HUES6 (cell line): ENCODE measurements around the gene FZR1.
"Not testable (repeated sequence)": the region's sequence is repeated elsewhere in the genome, so short reads cannot be mapped to it uniquely, and the experiment has no call there.

ENCODE experiments used
- H3K27ac ChIP-seq: 2 replicates; pipeline ENCODE4 v1.7.0; 2013; ENCODE audit warnings: low read depth, mild to moderate bottlenecking, low read length, inconsistent platforms
- H3K27me3 ChIP-seq: 2 replicates; pipeline ENCODE4 v1.6.1; 2013; ENCODE audit warnings: low read length; ENCODE audit not compliant: control insufficient read depth, insufficient read depth
- H3K36me3 ChIP-seq: 2 replicates; pipeline ENCODE4 v1.6.1; 2013; ENCODE audit warnings: low read length; ENCODE audit not compliant: control insufficient read depth, insufficient read depth
- H3K4me1 ChIP-seq: 2 replicates; pipeline ENCODE4 v1.6.1; 2013; ENCODE audit warnings: low read length; ENCODE audit not compliant: control insufficient read depth, insufficient read depth
- H3K4me3 ChIP-seq: 2 replicates; pipeline ENCODE4 v1.5.1; 2013; ENCODE audit warnings: low read depth, low read length
- H3K9ac ChIP-seq: one replicate; pipeline ENCODE4 v1.6.1; 2013; ENCODE audit warnings: mild to moderate bottlenecking, low read length
- H3K9me3 ChIP-seq: 2 replicates; pipeline ENCODE4 v1.6.1; 2013; ENCODE audit warnings: low read depth, low read length; ENCODE audit not compliant: control insufficient read depth, insufficient read depth

The FZR1 gene

GRCh38 chr19:3580156-3580934 lies 74.2 kb downstream of the FZR1 start:
- Histone ChIP-seq H3K4me3 (no peak overlapping the region), H3K27me3 (peaks cover 20% of the 10 kb centered on the region), H3K9ac (no peak overlapping the region), H3K9me3 (no peaks in the 10 kb centered on the region), H3K36me3 (0 out of 2 replicates have a peak, but pooled peaks cover 2% of the 10 kb centered on the region), H3K4me1 (peaks cover 8% of the 10 kb centered on the region), H3K27ac (no peak overlapping the region)

- H3K9me3 ChIP-seq, H3K9ac ChIP-seq, H3K4me1 ChIP-seq, H3K36me3 ChIP-seq, H3K27ac ChIP-seq, H3K4me3 ChIP-seq: not testable (repeated sequence)
- peaks cover 34% of the 10 kb centered on the region for H3K27me3 ChIP-seq
These were observed 75.7 kb downstream of the FZR1 start for GRCh38 chr19:3581792-3582191.

GRCh38 chr19:3584036-3584802 lies 78.1 kb downstream of the FZR1 start:
- not testable (repeated sequence) for H3K9me3 ChIP-seq
- H3K27me3 ChIP-seq, result peaks cover 45% of the 10 kb centered on the region

GRCh38 chr19:3585301-3586126 lies 79.4 kb downstream of the FZR1 start, which contains the start of gene GIPC3:
TSS of gene GIPC3 (plus strand) at chr19:3585478. CDS start at chr19:3585598, 120 bp downstream.
- Histone ChIP-seq H3K27ac (no peak within 1 kb of the TSS), H3K4me3 (peak within 1 kb of the TSS; percentile 59)

More at GRCh38 chr19:3584036-3584802, 78.1 kb downstream of the FZR1 start:
- H3K4me1 ChIP-seq, H3K4me3 ChIP-seq, H3K9ac ChIP-seq, H3K27ac ChIP-seq, H3K36me3 ChIP-seq: not testable (repeated sequence)

GRCh38 chr19:3586127-3586626 lies 80.1 kb downstream of the FZR1 start:
- H3K9ac ChIP-seq, result no peak overlapping the region
- no peak overlapping the region for H3K27ac ChIP-seq
- no peaks in the 10 kb centered on the region for H3K4me1 ChIP-seq
- peak overlapping the region; percentile 59 for H3K4me3 ChIP-seq
- no peaks in the 10 kb centered on the region for H3K36me3 ChIP-seq
- no peaks in the 10 kb centered on the region for H3K9me3 ChIP-seq
- H3K27me3 ChIP-seq, result peaks cover 46% of the 10 kb centered on the region

More at GRCh38 chr19:3585301-3586126, 79.4 kb downstream of the FZR1 start, which contains the start of gene GIPC3:
- Histone ChIP-seq H3K27me3 (peaks cover 46% of the 10 kb centered on the region), H3K4me1 (no peaks in the 10 kb centered on the region), H3K9ac (no peak within 1 kb of the TSS), H3K9me3 (no peaks in the 10 kb centered on the region), H3K36me3 (no peaks in the 10 kb centered on the region)

- H3K4me1 ChIP-seq, result no peaks in the 10 kb centered on the region
- peaks cover 3% of the 10 kb centered on the region; the same call in 1 of the 2 replicates for H3K9me3 ChIP-seq
- H3K4me3 ChIP-seq, result no peak overlapping the region
- H3K27ac ChIP-seq, result no peak overlapping the region
- H3K9ac ChIP-seq, result no peak overlapping the region
- H3K27me3 ChIP-seq, result peaks cover 51% of the 10 kb centered on the region
- no peaks in the 10 kb centered on the region for H3K36me3 ChIP-seq
These were observed 80.7 kb downstream of the FZR1 start for GRCh38 chr19:3586707-3587346.
